SK-N-SH (cell line): ENCODE measurements around the gene SYNGR1. TPM values are rescaled to one million over a fixed set of nuclear protein-coding genes. Genes with fewer than 3 reads are reported as not detected.

Source experiments
- CTCF ChIA-PET: fragments of 300-600, 350-600 bp; formaldehyde crosslinking; extraction: SDS; loops from one replicate; lab custom pipeline; 2021; lab: Yijun Ruan, JAX
- POLR2A ChIA-PET: fragments of 350-600 bp; sonication (Branson Sonifier 250); formaldehyde crosslinking; extraction: SDS; loops from one replicate; lab custom pipeline; 2020; ENCODE audit warnings: antibody characterized with exemption, inconsistent platforms; lab: Yijun Ruan, JAX
- DNase-seq: peaks from one replicate; pipeline ENCODE4 v3.0.0; 2012
- H2AFZ ChIP-seq: fragments of 200-600 bp; sonication (generic); 2 replicates; pipeline ENCODE4 v1.8.1; 2016; ENCODE audit warnings: antibody characterized with exemption, mild to moderate bottlenecking, low read depth
- H3F3A ChIP-seq: fragments of 200-600 bp; sonication (generic); replicated peaks from 2 replicates; pipeline ENCODE3; 2016; ENCODE audit warnings: antibody characterized with exemption, mild to moderate bottlenecking; ENCODE audit not compliant: insufficient read depth
- H3K27ac ChIP-seq, 2 experiments: fragments of 200-500 bp in 1 of 2; fragments of 200-600 bp in 1 of 2; sonication (Bioruptor generic) in 1 of 2; sonication (generic), shearing (Covaris generic) in 1 of 2; 2 replicates each; pipeline versions ENCODE4 v1.5.1 to v1.6.1; 2014 to 2016; ENCODE audit warnings: low read depth in 2 of 2, inconsistent platforms in 1 of 2, low read length in 1 of 2, mild to moderate bottlenecking in 1 of 2, mixed read lengths in 1 of 2
- H3K27me3 ChIP-seq: fragments of 200-600 bp; sonication (generic), shearing (Covaris generic); 2 replicates; pipeline ENCODE4 v1.6.1; 2016; ENCODE audit warnings: mixed run types; ENCODE audit not compliant: insufficient read depth
- H3K36me3 ChIP-seq, 2 experiments: fragments of 200-500 bp in 1 of 2; fragments of 200-600 bp in 1 of 2; sonication (Bioruptor generic) in 1 of 2; sonication (generic) in 1 of 2; replicated peaks in 1 of 2; 2 replicates each; pipeline versions ENCODE3 to v1.5.1; 2014 to 2016; ENCODE audit warnings: low read length in 1 of 2, mild to moderate bottlenecking in 1 of 2; ENCODE audit not compliant: insufficient read depth in 2 of 2, control insufficient read depth in 1 of 2
- H3K4me1 ChIP-seq, 2 experiments: fragments of 200-500 bp in 1 of 2; fragments of 200-600 bp in 1 of 2; sonication (Bioruptor generic) in 1 of 2; sonication (generic), shearing (Covaris generic) in 1 of 2; 2 replicates each; pipeline versions ENCODE4 v1.5.1 to v1.6.1; 2014 to 2016; ENCODE audit warnings: low read depth in 1 of 2, low read length in 1 of 2, mixed run types in 1 of 2; ENCODE audit not compliant: insufficient read depth in 2 of 2, control insufficient read depth in 1 of 2
- H3K4me2 ChIP-seq: fragments of 200-600 bp; sonication (generic), shearing (Covaris generic); 2 replicates; pipeline ENCODE4 v1.6.1; 2017; ENCODE audit warnings: mixed run types
- H3K4me3 ChIP-seq, 2 experiments: fragments of 200-500 bp in 1 of 2; fragments of 200-600 bp in 1 of 2; sonication (Bioruptor generic) in 1 of 2; sonication (generic), shearing (Covaris generic) in 1 of 2; 2 replicates each; pipeline versions ENCODE4 v1.5.1 to v1.8.1; 2014 to 2016; ENCODE audit warnings: low read depth in 2 of 2, inconsistent platforms in 1 of 2, low read length in 1 of 2, mild to moderate bottlenecking in 1 of 2, mixed read lengths in 1 of 2, moderate library complexity in 1 of 2
- H3K79me2 ChIP-seq: fragments of 200-600 bp; sonication (generic); 2 replicates; pipeline ENCODE4 v1.8.1; 2017; ENCODE audit warnings: mild to moderate bottlenecking; ENCODE audit not compliant: insufficient read depth
- H3K9ac ChIP-seq: fragments of 200-600 bp; sonication (generic); 2 replicates; pipeline ENCODE4 v1.6.1; 2017; ENCODE audit warnings: mixed run types
- H3K9me2 ChIP-seq: fragments of 200-600 bp; sonication (generic); 2 replicates; pipeline ENCODE4 v1.6.1; 2017; ENCODE audit warnings: mixed run types
- H3K9me3 ChIP-seq: fragments of 200-600 bp; sonication (generic); 2 replicates; pipeline ENCODE4 v1.6.1; 2017; ENCODE audit warnings: mixed run types, mild to moderate bottlenecking, moderate library complexity
- H4K20me1 ChIP-seq: fragments of 200-600 bp; sonication (generic); 2 replicates; pipeline ENCODE4 v1.6.1; 2017; ENCODE audit warnings: mild to moderate bottlenecking, mixed run types; ENCODE audit not compliant: insufficient read depth
- CHD2 ChIP-seq: fragments of 150-350 bp; IDR thresholded peaks from 2 replicates; pipeline ENCODE4 v1.6.1; 2018; ENCODE audit warnings: low read length; ENCODE audit not compliant: partially characterized antibody
- ELF1 ChIP-seq: IDR thresholded peaks from 2 replicates; pipeline ENCODE4 v1.4.0; 2012
- FOSL2 ChIP-seq: IDR thresholded peaks from 2 replicates; pipeline ENCODE4 v1.4.0; 2012; ENCODE audit warnings: low read depth, mild to moderate bottlenecking, moderate library complexity, borderline replicate concordance
- FOXM1 ChIP-seq: IDR thresholded peaks from 2 replicates; pipeline ENCODE4 v1.4.0; 2012; ENCODE audit warnings: low read depth, mild to moderate bottlenecking
- MEF2A ChIP-seq: IDR thresholded peaks from 2 replicates; pipeline ENCODE4 v1.4.0; 2012; ENCODE audit warnings: low read depth, borderline replicate concordance
- NRF1 ChIP-seq: IDR thresholded peaks from 2 replicates; pipeline ENCODE4 v1.6.1; 2012; ENCODE audit warnings: low read depth, mild to moderate bottlenecking, low read length
- POLR2AphosphoS5 ChIP-seq: IDR thresholded peaks from 2 replicates; pipeline ENCODE4 v1.6.1; 2012; ENCODE audit warnings: low read depth, low read length
- RAD21 ChIP-seq: IDR thresholded peaks from 2 replicates; pipeline ENCODE4 v1.6.1; 2012; ENCODE audit warnings: mild to moderate bottlenecking, low read length
- RXRA ChIP-seq: IDR thresholded peaks from 2 replicates; pipeline ENCODE4 v1.4.0; 2012; ENCODE audit warnings: low read depth, mild to moderate bottlenecking, borderline replicate concordance
- SMC3 ChIP-seq: IDR thresholded peaks from 2 replicates; pipeline ENCODE4 v1.6.1; 2012; ENCODE audit warnings: low read depth, low read length, improper control_type of control experiment
- TEAD4 ChIP-seq: IDR thresholded peaks from 2 replicates; pipeline ENCODE4 v1.4.0; 2012; ENCODE audit warnings: mild to moderate bottlenecking, borderline replicate concordance; ENCODE audit not compliant: insufficient read depth
- YY1 ChIP-seq: IDR thresholded peaks from 2 replicates; pipeline ENCODE4 v1.4.0; 2012; ENCODE audit warnings: low read depth, mild to moderate bottlenecking
- WGBS: methylation state at CpG from one replicate; pipeline ENCODE4 v1.1.6; 2017; ENCODE audit warnings: low lambda C conversion rate; 5-methylcytosine and 5-hydroxymethylcytosine counted together
- polyA plus RNA-seq, 3 experiments: library from polyadenylated mRNA; depleted of rRNA; stranded (reverse); fragments of >200 nt; gene quantifications; 2 replicates each; pipeline ENCODE4 v1.2.3, GENCODE V29; 2012
- TF ChIP-seq, protein P1 (sequence below): IDR thresholded peaks from 2 replicates; pipeline ENCODE4 v1.4.0; 2012; ENCODE audit warnings: low read depth, borderline replicate concordance
- TF ChIP-seq, protein P2 (sequence below): fragments of 200-600 bp; sonication (generic); IDR thresholded peaks from 2 replicates; pipeline ENCODE4 v1.6.1; 2017; ENCODE audit warnings: antibody characterized with exemption, mild to moderate bottlenecking, moderate library complexity
- TF ChIP-seq, protein P3 (sequence below): IDR thresholded peaks from 2 replicates; pipeline ENCODE4 v1.4.0; 2012; ENCODE audit warnings: low read depth, borderline replicate concordance

Gene SYNGR1
- polyA plus RNA-seq, 1 of the 3 experiments (the other 2 are of a cell fraction) = 18.7 TPM

GRCh38 chr22:39426380-39427043, 76.7 kb downstream of the SYNGR1 start:
- H2AFZ ChIP-seq = no peak overlapping the region
- no peaks in the 10 kb centered on the region for H3K9me3 ChIP-seq
- H4K20me1 ChIP-seq = no peaks in the 10 kb centered on the region
- H3K9ac ChIP-seq = no peak overlapping the region
- no peaks in the 10 kb centered on the region for H3K27me3 ChIP-seq
- no peaks in the 10 kb centered on the region for H3F3A ChIP-seq
- H3K9me2 ChIP-seq = no peaks in the 10 kb centered on the region
- ChIA-PET POLR2A (no interaction called here), CTCF (no interaction called here)
- peaks cover 0 to 10% of the 10 kb centered on the region in 2 experiments for H3K36me3 ChIP-seq
- H3K4me2 ChIP-seq = no peak overlapping the region
- H3K27ac ChIP-seq = no peak overlapping the region
- peaks cover 0 to 4% of the 10 kb centered on the region in 2 experiments; a peak in 2 of 4 replicates for H3K4me1 ChIP-seq
- TF ChIP-seq MEF2A (no peak), FOXM1 (no peak), YY1 (no peak)
- H3K79me2 ChIP-seq = no peaks in the 10 kb centered on the region
- DNase-seq = no peak
- WGBS = 93% methylated on average over 12 of the region's 20 CpGs
- H3K4me3 ChIP-seq = no peak overlapping the region

GRCh38 chr22:39427751-39428596, 78.2 kb downstream of the SYNGR1 start:
- Histone ChIP-seq H2AFZ (no peak overlapping the region), H3K27me3 (no peaks in the 10 kb centered on the region), H3K4me1 (peaks cover 0 to 4% of the 10 kb centered on the region in 2 experiments; a peak in 2 of 4 replicates), H3K9ac (no peak overlapping the region), H3K9me3 (no peaks in the 10 kb centered on the region), H3F3A (no peaks in the 10 kb centered on the region), H4K20me1 (no peaks in the 10 kb centered on the region), H3K36me3 (peaks cover 0 to 9% of the 10 kb centered on the region in 2 experiments), H3K4me3 (no peak overlapping the region), H3K27ac (no peak overlapping the region), H3K79me2 (no peaks in the 10 kb centered on the region), H3K4me2 (no peak overlapping the region)
- 67% methylated on average over 1 of the region's 13 CpGs for WGBS
- ChIA-PET POLR2A (no interaction called here), CTCF (no interaction called here)
- DNase-seq = no peak
- no peak for TF ChIP-seq SMC3
- TF ChIP-seq, protein P1, sequence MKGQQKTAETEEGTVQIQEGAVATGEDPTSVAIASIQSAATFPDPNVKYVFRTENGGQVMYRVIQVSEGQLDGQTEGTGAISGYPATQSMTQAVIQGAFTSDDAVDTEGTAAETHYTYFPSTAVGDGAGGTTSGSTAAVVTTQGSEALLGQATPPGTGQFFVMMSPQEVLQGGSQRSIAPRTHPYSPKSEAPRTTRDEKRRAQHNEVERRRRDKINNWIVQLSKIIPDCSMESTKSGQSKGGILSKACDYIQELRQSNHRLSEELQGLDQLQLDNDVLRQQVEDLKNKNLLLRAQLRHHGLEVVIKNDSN = no peak
- no peak for TF ChIP-seq FOSL2
- no peak for TF ChIP-seq ELF1
- TF ChIP-seq NRF1 = no peak
- TF ChIP-seq TEAD4 = no peak
- TF ChIP-seq RAD21 = no peak
- TF ChIP-seq, protein P2, sequence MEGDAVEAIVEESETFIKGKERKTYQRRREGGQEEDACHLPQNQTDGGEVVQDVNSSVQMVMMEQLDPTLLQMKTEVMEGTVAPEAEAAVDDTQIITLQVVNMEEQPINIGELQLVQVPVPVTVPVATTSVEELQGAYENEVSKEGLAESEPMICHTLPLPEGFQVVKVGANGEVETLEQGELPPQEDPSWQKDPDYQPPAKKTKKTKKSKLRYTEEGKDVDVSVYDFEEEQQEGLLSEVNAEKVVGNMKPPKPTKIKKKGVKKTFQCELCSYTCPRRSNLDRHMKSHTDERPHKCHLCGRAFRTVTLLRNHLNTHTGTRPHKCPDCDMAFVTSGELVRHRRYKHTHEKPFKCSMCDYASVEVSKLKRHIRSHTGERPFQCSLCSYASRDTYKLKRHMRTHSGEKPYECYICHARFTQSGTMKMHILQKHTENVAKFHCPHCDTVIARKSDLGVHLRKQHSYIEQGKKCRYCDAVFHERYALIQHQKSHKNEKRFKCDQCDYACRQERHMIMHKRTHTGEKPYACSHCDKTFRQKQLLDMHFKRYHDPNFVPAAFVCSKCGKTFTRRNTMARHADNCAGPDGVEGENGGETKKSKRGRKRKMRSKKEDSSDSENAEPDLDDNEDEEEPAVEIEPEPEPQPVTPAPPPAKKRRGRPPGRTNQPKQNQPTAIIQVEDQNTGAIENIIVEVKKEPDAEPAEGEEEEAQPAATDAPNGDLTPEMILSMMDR = no peak
- no peak for TF ChIP-seq RXRA
- TF ChIP-seq YY1 = no peak
- TF ChIP-seq, protein P3, sequence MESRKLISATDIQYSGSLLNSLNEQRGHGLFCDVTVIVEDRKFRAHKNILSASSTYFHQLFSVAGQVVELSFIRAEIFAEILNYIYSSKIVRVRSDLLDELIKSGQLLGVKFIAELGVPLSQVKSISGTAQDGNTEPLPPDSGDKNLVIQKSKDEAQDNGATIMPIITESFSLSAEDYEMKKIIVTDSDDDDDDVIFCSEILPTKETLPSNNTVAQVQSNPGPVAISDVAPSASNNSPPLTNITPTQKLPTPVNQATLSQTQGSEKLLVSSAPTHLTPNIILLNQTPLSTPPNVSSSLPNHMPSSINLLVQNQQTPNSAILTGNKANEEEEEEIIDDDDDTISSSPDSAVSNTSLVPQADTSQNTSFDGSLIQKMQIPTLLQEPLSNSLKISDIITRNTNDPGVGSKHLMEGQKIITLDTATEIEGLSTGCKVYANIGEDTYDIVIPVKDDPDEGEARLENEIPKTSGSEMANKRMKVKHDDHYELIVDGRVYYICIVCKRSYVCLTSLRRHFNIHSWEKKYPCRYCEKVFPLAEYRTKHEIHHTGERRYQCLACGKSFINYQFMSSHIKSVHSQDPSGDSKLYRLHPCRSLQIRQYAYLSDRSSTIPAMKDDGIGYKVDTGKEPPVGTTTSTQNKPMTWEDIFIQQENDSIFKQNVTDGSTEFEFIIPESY = no peak
- no peak for TF ChIP-seq CHD2
- no peak for TF ChIP-seq POLR2AphosphoS5
- TF ChIP-seq, all 33 proteins: peak for 0
- H3K9me2 ChIP-seq = no peaks in the 10 kb centered on the region
